HTR-8/SVneo (cell line): Measurements from ENCODE around the gene ABR.
"Not testable (repeated sequence)": the region's sequence is repeated elsewhere in the genome, so short reads cannot be mapped to it uniquely, and the experiment has no call there.

Source experiments
- DNase-seq: peaks from one replicate; pipeline ENCODE4 v3.0.0; 2011; ENCODE audit warnings: low spot score, mixed read lengths; ENCODE audit not compliant: insufficient read length
- FAIRE-seq: peaks from 2 replicates; lab custom pipeline; 2011; peaks lifted over from hg19 to GRCh38; lab: Jason Lieb, UNC

ABR gene

DNA sequence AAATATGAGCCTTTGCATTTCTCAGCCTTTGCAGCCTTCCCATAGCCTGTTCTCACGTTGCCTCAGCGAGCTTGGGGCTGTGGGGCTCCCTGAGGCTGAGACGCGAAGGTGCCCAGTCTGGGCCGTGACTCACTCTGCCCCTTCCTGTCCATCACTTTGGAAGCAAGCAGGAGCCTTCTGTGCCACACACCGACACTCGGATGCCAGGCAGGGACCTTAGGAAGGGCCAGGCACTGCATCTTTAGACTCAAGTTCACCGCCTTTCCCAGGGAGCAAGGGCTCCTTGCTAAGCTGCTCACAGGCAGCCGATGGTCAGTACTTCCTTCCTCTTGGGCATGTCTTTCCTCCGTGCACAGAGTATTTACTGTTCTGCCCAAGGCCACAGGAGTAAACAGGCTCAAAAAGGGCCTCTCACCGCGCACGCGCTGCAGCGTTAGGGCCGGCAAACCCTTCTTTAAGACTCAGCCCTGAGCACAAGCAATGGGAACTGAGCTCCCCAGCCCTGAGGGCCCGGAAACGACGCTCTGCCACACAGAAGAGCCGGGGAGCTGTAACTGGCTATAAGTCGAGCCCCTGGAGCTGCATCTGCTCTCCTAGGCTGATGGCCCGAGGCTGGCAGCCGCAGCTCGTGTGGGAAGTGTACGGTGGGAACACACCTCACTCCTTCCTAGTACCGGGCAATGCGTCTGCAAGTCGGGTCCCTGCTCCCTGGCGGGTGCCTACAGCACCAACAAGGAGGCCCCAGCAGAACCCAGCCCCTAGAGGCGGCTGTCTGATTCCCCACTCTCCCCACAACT, 175.6 kb downstream of the ABR start:
- FAIRE-seq (peak; percentile 16), DNase-seq (no peak)

DNA sequence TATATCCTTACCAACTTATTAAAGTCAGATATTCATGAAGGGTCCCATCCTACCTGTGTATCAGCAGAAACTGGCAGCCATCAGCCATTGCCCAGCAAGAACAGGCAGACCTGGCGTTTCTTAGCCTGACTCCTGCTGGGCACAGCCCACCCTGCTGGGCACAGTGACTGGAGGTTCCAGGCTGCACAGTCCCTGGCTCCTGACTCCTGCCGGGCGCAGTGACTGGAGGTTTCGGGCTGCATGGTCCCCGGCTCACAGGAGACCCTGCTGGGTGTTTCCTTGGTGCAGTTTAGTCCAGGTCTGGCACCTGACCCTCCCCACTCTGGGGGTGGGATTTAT, 176.2 kb downstream of the ABR start:
- no peak for DNase-seq
- FAIRE-seq, result no peak

DNA sequence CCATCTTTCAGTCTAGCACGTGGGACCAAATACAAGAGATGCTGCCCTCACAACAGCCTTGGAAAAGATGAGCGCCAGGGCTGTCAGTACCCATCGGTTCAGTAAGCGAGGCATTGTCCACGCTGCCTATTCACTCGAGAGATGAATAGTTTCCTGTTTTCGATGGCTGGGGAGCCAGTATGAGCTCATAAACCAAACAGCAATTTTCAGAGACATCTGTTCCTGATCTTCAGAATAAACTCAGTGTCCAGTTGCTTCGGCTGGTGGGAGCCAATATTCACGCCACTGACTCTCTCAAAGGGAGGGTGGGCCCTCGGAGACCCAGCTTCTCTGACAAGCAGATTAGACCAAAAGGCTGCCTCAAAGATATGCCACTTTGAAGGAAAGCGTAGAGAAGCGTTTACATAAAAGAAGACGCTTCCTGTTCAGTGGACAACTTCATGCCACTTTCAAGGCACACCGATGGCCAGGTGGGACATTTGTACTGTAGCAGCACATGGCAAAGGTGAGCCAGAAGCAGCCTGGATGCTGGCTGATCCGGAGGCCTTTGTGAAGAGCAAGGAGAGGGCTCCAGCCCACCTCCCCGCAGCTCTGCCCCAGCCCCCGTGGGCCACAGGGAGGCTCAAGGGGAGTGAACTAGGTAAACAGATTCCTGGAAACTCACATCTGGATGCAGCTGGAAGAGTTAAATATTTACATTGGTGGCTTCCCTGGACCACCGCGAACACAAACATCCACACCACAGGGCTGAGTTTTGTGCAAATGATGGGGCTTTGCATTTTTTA, 176.8 kb downstream of the ABR start:
- no peak for FAIRE-seq
- DNase-seq, result no peak

DNA sequence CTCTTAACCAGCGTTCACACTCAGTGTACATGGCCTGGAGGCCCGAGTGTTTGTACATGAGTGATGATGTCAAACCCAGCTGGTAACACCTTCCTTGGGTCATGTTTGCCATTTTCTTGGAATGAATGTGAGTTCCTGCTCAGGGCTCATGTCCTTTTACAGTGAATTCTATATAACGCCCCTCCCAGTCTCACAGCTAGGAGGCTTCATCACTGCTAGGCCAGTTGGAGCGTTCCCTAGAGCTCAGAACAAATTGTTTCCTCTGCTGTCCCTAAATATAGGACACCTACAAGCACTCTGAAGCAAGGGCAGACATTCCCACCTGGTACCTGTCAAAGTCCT, 177.4 kb downstream of the ABR start:
- FAIRE-seq, result no peak
- DNase-seq, result no peak

DNA sequence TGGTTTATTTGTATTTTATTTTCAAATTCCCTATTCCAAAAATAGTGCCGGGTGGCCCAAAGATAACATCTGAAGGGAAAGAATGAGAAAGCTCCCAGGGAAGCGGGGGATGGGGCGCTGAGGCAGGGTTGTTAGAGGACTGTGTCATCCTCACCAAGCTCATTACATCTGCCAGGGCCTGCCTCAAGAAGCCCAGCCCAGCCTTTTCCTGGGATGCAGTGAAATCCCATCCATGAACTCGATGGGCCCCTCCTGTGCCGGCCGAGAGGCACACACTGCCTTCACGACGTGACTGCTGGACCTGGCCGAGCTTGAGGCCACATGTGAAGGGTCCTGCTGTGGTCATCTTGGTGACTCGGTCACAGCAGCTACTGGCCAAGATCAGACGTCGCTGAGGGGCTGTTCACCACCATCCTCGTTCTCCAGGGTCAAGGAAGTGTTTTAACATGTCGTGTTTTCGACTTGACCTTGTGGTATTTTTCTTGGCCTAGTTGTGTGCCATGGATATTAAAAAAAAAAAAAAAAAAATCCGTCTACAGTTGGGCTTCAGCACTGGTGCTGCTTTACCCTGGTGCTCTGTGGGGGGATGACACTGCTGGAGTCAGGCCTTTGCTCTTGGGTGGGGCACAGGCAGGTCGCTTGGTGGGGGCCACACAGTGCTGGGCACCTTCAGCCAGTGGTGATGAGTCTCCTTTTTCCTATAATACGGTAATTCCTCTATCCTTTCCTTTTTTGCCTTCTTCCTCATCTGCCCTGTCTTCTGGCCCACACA, 178.0 kb downstream of the ABR start:
- no peak for DNase-seq
- no peak for FAIRE-seq

DNA sequence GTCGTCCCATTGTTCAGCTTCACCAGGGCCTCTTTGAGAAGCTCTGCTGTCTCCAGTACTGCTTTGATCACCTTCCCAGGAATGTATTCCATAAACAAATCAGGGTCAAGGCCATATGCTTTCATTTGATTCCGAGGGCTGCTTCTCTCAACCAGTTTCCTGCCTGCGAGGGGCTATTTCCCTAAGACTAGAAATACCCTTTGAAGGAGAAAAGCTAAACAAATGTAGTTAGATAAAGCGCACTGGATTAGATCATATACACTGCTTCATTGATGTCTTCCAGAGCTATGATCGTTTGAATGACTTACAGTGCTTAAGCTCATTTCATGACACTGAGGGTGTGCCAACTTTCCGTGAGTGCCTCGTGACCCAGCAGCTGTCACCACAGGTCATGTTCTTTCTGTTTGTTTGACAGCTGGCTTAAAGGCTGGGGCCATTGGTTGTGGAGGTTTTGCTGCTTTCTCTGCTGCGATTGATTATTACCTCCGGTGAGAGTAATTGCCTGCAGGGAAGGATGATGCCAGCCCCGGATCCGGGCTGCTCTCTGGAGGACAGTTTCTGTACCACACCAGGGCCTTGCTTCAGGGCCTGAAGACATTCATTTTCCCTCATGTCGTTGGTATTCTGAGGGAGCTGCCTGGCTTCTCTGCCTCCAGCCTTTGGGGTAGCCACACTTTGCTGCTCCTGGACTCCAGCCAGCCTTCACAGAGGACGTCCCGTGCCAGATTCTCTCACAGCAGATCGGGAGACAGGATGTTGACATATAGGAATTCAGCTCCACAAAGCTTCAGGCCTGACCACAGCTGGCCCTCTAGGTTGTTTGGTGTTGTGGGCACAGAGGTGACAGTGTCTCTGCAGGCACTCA, 179.0 kb downstream of the ABR start:
- FAIRE-seq, result no peak
- DNase-seq, result no peak

DNA sequence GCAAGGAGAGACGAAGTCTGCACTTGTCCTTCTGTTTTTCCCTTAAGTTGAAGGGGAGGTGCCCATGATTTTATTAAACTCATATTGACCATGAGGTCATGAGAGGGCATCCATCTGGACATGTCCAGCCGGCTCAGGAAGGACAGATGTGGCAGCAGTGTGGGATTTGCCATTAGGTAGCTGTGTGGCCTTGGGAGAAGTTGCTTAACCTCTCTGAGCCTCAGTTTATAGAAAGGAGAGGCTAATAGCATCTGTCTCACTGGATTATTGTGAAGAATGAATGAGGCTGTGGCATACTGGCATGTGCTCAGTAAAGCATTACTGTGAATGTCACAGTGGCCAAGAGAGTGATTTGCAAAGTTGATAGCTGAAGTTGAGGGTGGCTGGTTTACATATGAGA, 181.7 kb downstream of the ABR start:
- no peak for DNase-seq
- FAIRE-seq, result no peak

DNA sequence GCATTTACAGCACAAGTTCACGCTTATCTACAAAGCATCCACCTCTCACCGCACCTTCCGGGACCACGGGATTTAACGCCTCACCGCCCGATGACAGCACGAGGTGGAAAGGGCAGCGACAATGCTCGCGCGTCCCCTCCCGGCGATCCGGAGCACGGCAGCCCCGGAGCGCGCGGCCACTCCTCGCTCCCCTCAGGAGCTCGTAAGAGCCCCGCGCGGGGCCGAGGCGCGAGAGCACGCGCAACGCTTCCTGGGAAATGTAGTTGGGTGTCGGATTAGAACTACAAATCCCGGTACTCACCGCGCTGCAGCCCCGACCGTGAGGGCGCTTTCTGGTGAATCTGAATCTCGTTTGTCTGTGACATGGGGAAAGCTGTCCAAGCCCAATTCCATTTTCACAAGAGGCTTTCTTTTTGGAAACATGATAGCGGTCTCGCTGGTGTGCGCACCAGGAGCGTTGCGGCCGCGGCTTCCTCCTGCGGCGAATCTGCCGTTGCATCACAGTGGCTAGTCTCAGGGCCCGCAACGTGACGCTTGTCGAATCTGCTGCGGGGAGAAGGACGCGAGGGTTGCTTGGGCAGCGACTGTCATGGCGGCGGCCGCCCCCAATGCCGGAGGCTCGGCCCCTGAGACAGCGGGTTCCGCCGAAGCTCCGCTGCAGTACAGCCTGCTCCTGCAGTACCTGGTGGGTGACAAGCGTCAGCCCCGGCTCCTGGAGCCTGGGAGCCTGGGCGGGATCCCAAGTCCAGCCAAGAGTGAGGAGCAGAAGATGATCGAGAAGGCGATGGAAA, 183.0 kb downstream of the ABR start, which contains the start of gene TIMM22:
Gene TIMM22 (plus strand): TSS at position 576 of the 791 bp plus-strand sequence. CDS start 14 bp downstream, at position 590.
- DNase-seq (peak; percentile 96), FAIRE-seq (peak; percentile 97)

DNA sequence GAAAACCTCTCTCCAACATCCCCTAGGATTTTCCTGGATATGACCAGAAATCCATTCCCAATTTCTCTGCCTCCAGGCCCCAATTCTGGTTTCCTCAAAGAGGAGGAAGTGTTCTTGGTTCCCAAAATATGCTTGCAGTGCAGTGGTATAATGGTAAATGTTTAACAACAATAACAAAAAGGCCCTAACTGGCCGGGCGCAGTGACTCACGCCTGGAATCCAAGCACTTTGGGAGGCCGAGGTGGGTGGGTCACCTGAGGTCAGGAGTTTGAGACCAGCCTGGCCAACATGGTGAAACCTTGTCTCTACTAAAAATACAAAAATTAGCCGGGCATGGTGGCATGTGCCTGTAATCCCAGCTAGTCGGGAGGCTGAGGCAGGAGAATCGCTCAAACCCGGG, 184.5 kb downstream of the ABR start:
- not testable (repeated sequence) for FAIRE-seq, DNase-seq

DNA sequence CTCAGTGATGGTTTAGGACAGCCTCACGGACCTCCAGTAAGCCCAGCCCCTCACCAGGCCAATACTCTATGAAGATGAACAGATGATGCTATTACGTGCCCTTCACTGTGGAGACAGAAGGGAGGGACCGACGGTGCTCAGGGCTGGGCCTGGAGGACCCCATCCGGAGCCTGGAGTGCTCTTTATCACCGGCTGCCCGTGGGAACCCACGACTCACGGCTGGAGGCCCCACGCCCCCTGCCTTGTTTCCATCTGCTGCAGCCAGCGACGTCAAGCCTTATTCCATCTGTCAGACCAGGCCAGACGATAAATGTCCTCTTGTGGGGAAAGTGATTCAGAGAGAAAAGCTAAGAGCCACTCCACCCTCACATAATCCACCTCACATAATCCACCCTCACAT, 186.8 kb downstream of the ABR start:
- FAIRE-seq (no peak), DNase-seq (no peak)

DNA sequence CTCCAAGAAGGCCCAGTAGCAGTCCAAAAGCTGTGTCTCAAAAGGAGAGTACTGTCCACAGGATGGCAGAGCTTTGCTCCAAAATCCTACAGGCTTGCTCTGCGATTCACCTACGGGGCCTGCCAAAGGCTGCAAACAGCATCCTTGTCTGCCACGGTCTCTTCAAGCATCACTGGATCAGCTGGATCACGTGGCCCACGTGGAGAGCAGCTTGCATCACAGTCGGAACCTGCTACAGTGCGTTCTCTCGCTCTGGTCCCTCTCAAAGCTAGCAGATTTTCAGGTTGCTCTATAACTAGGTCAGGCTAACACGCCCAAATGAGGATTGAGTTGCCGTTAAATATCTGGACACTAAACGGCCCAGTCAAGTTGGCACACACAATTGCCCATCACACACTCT, 191.2 kb downstream of the ABR start:
- peak; percentile 42 for FAIRE-seq
- no peak for DNase-seq

DNA sequence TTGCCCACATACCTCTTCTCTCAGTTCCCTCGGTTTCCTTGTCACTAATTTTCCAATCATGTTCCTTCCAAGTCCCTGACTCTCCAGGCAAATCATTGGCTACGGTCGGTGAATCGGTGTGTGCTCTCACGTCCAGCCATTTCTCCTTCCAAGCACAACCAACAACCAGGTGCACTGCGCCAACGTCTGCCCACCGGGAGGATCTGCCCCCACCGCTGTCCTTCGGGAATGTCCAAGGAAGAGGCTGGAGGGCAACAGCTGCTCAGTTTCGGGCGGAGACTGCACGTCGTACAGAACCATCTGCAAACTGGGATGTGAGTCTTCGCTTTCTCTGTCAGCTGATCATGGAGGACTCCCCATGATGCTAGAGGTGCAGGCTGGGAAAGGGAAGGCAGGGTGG, 191.8 kb downstream of the ABR start:
- no peak for FAIRE-seq
- DNase-seq, result no peak

DNA sequence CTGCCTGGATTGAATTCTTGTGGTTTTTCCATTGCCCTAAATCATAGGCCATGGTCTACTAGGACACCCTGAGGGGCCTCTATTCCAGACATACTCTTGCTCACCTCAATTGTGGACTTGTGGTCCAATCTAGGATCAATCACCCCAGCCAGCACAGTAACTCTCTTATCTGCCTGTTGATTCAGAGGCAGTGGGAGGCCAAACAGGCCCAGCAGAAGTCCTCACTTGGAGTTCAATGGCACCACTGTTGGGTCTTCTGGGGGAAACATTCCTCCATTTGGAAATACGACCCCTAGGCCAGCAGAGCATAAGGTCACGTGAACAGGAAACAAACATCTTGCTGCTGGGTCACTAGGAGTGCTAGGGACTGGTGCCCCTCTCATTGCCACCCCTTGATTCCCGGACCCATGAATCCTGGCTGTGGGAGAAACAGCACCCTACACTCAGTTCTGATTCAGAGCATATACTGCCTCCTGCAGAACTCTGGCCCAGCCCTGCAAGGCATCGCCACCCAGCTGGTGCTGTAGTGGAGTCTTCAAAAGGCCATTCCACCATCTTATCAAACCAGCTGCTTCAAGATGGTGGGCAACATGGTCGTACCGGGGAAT, 193.4 kb downstream of the ABR start:
- DNase-seq, result no peak
- peak; percentile 31 for FAIRE-seq

DNA sequence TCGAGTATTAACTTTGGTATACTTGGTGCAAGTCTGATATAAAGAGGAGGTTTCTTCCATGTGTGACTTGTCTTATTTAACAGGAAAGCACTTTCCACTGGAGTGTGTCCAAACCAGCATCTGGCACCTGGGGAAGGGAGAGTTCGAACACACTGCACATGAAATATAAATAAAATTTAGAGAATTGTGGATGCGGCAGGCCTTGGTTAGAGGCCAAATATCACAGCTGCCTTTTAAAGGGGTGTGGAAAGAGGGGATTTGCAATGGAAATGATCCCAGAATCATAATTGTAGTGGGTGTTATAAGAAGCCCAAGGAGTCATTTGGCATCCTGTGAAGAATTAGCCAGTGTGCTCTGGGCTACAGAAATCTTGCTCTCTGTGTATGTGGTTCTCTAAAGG, 195.9 kb downstream of the ABR start:
- no peak for FAIRE-seq

DNA sequence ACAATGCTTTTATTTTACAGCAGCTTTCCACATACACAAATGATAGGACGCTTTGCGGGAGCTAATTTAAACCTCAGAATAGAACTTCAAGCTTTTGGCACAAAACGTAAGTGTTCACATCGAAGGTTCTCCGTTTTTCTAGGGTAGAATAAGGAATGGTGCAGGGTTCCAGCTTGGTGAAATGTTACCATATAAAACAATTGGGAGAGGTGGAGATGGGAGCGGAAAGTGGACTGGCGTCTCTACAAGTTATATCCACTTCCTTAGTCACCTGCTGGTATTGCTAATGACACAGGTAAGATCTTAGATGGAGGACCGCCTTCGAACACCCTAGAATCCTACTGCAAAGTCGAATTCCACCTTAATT, 198.5 kb downstream of the ABR start:
- FAIRE-seq (no peak), DNase-seq (no peak)

More for the DNA sequence above, 195.9 kb downstream of the ABR start:
- no peak for DNase-seq

DNA sequence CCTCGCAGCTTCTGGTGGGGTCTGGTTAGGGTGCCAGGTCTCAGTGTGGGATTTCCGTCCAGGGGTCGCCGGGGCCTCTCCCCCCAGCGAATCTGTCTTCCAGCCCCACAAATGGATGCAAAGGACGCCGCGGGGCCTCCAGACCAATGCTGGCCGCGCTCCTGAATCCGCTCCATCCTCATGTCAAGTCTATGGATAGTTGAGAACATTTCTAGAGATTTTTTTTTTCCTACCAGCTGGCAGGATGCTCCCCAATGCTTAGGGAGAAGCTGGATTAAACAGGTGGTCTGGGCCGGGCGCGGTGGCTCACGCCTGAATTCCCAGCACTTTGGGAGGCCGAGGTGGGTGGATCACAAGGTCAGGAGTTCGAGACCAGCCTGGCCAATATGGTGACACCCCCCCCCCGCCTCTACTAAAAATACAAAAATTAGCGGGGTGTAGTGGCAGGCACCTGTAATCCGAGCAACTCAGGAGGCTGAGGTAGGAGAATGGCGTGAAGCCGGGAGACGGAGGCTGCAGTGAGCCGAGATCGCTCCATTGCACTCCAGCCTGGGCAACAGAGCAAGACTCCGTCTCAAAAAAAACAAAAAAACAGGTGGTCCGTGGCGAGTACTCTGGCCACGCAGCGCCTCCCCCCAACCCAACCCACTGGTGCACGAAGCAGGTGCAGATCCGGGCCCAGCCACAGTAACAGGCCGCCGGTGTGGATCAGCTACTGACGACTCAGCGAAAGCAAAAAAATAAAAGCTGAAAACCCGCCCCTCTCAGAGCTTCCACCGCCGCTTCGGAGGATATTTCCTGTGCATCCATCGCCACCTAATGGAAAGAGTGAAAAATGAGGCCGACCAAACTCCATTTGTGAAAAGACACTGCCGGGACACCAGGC, 199.1 kb downstream of the ABR start:
- DNase-seq, result peak; percentile 82
- FAIRE-seq, result peak; percentile 81

DNA sequence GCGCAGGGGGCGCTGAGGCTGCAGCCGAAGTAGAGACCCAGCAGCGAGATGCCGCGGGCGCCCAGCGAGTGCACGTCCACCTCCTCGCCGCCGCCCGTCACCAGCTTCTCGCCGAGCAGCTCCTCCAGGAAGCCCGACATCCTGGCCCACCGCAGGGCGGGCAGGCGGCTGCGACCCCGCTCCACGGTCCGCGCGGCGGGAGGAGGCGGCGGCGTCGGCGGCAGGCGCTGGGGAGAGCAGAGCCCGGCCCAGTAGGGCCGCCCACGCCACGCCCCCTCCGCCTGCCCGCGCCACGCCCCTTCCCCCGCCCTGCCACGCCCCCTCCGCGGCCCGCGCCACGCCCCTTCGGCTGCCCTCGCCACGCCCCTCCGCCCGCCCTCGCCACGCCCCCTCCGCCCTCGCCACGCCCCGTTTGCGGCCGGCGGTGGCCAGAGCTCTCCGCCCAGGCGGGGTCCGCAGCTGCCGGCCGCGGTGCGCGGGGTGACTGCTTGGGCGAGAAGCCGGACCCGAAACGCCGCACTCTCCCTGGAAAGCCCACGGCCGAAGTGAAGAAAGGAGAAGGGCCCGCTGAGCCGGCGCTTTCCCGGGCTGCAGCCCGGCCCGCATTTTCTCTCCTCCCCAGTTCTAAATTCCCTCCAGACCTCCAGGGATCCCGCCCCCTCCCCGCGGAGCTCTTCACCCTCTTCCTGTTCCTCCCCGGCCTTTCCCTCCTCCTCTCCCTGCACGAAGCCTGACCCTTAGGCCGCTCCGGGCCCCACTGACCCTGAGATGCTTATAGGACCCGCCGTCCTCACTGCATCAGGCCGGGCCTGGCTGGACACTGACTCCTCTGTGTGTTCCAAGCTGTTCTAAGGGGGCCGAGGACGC, 200.0 kb downstream of the ABR start, which contains the start of gene NXN:
Gene NXN (minus strand): TSS at position 238 of the 867 bp plus-strand sequence.
- DNase-seq (peak; percentile 85), FAIRE-seq (peak; percentile 97)
